SU-DHL-6 (cell line): ENCODE results near the gene OR56A1.

Experiments
- H2AFZ ChIP-seq: fragments of 200-600 bp; sonication (generic); 2 replicates; pipeline ENCODE4 v1.6.1; 2014; ENCODE audit warnings: low read depth, mild to moderate bottlenecking, moderate library complexity, mixed read lengths, antibody characterized with exemption, low read length; ENCODE audit not compliant: severe bottlenecking
- H3F3A ChIP-seq: fragments of 200-600 bp; shearing (Covaris generic); 2 replicates; pipeline ENCODE4 v1.6.0; 2016; ENCODE audit warnings: antibody characterized with exemption, mild to moderate bottlenecking; ENCODE audit not compliant: insufficient read depth
- H3K27ac ChIP-seq: fragments of 200-600 bp; sonication (generic); 2 replicates; pipeline ENCODE4 v1.5.1; 2016; ENCODE audit warnings: low read depth, mild to moderate bottlenecking, low read length, moderate library complexity, mixed read lengths
- H3K27me3 ChIP-seq: fragments of 200-600 bp; sonication (generic), shearing (Covaris generic); 2 replicates; pipeline ENCODE4 v1.6.0; 2014; ENCODE audit warnings: mild to moderate bottlenecking, low read length
- H3K36me3 ChIP-seq: fragments of 200-600 bp; sonication (generic); 2 replicates; pipeline ENCODE4 v1.6.1; 2014; ENCODE audit warnings: mild to moderate bottlenecking, low read length, mixed read lengths
- H3K4me2 ChIP-seq: fragments of 300-600, 200-600 bp; shearing (Covaris generic), sonication (generic); 2 replicates; pipeline ENCODE4 v1.6.0; 2014; ENCODE audit warnings: low read length, low read depth, mild to moderate bottlenecking; ENCODE audit not compliant: poor library complexity, severe bottlenecking
- H3K4me3 ChIP-seq: fragments of 200-600 bp; sonication (generic); 2 replicates; pipeline ENCODE4 v1.5.1; 2014; ENCODE audit warnings: antibody characterized with exemption, low read length, mild to moderate bottlenecking, mixed read lengths; ENCODE audit not compliant: insufficient read depth, poor library complexity, severe bottlenecking
- H3K79me2 ChIP-seq: fragments of 200-600 bp; sonication (generic); 2 replicates; pipeline ENCODE4 v1.6.1; 2014; ENCODE audit warnings: mild to moderate bottlenecking, low read length, moderate library complexity; ENCODE audit not compliant: insufficient read depth
- H3K9ac ChIP-seq: fragments of 200-600 bp; sonication (generic); 2 replicates; pipeline ENCODE4 v1.7.0; 2014; ENCODE audit warnings: mild to moderate bottlenecking, low read length
- H3K9me2 ChIP-seq: fragments of 200-600 bp; sonication (generic); replicated peaks from 2 replicates; pipeline ENCODE4 v1.6.1; 2014; ENCODE audit warnings: low read length; ENCODE audit not compliant: insufficient read depth
- H3K9me3 ChIP-seq: fragments of 200-600 bp; sonication (generic); 2 replicates; pipeline ENCODE4 v1.6.1; 2014; ENCODE audit warnings: low read length, mixed read lengths; ENCODE audit not compliant: insufficient read depth
- H4K20me1 ChIP-seq: fragments of 200-600 bp; sonication (generic); 2 replicates; pipeline ENCODE4 v1.6.1; 2014; ENCODE audit warnings: low read depth, mild to moderate bottlenecking, antibody characterized with exemption, low read length, moderate library complexity, mixed read lengths
- CTCF ChIP-seq: fragments of 200-600 bp; sonication (generic); IDR thresholded peaks from one replicate; pipeline ENCODE4 v1.5.1; 2017; ENCODE audit warnings: antibody characterized with exemption, mild to moderate bottlenecking, low read length, moderate library complexity; ENCODE audit not compliant: insufficient read depth, poor library complexity, severe bottlenecking
- EZH2phosphoT487 ChIP-seq: fragments of 200-600 bp; sonication (generic), shearing (Covaris generic); conservative IDR thresholded peaks from 2 replicates; pipeline ENCODE4 v1.6.1; 2018; ENCODE audit warnings: mild to moderate bottlenecking, antibody characterized with exemption, low read length, moderate library complexity, mixed read lengths

Gene OR56A1

GRCh38 chr11:5973530-5973929, 57.0 kb downstream of the OR56A1 start:
- H3K79me2 ChIP-seq = no peaks in the 10 kb centered on the region
- H3K4me3 ChIP-seq = no peak overlapping the region
- H3K9me2 ChIP-seq = peaks cover 4% of the 10 kb centered on the region; the same call in 1 of the 2 replicates
- H4K20me1 ChIP-seq = no peaks in the 10 kb centered on the region
- H3K9ac ChIP-seq = no peak overlapping the region
- H3F3A ChIP-seq = no peaks in the 10 kb centered on the region
- H3K9me3 ChIP-seq = no peaks in the 10 kb centered on the region
- TF ChIP-seq CTCF = no peak
- no peak for TF ChIP-seq EZH2phosphoT487
- no peak overlapping the region for H3K27ac ChIP-seq
- H3K36me3 ChIP-seq = no peaks in the 10 kb centered on the region
- H3K4me2 ChIP-seq = no peak overlapping the region
- H2AFZ ChIP-seq = no peak overlapping the region
- no peaks in the 10 kb centered on the region for H3K27me3 ChIP-seq
